HEK293 (cell line): Measurements from ENCODE around the gene KCNE5.
"Not testable (repeated sequence)": the region's sequence is repeated elsewhere in the genome, so short reads cannot be mapped to it uniquely, and the experiment has no call there.

Experiments
- HOXA7 ChIP-seq: sonication (generic); formaldehyde crosslinking; IDR thresholded peaks from 2 replicates; pipeline ENCODE4 v1.8.1; 2022; ENCODE audit warnings: missing genetic modification reagents, borderline replicate concordance
- SCRT1 ChIP-seq: fragments of 450-650 bp; formaldehyde crosslinking; IDR thresholded peaks from 2 replicates; pipeline ENCODE4 v1.5.1; 2016; ENCODE audit warnings: missing biosample characterization, missing genetic modification characterization, borderline replicate concordance
- ZFP3 ChIP-seq: fragments of 450-650 bp; formaldehyde crosslinking; IDR thresholded peaks from 2 replicates; pipeline ENCODE4 v1.5.1; 2016; ENCODE audit warnings: low read depth, missing biosample characterization, missing genetic modification characterization
- ZFP37 ChIP-seq: fragments of 450-650 bp; formaldehyde crosslinking; IDR thresholded peaks from 2 replicates; pipeline ENCODE4 v1.5.1; 2016; ENCODE audit warnings: missing biosample characterization, missing genetic modification characterization
- ZNF394 ChIP-seq: fragments of 450-650 bp; formaldehyde crosslinking; IDR thresholded peaks from 2 replicates; pipeline ENCODE4 v1.5.1; 2016; ENCODE audit warnings: missing biosample characterization, missing genetic modification characterization, mild to moderate bottlenecking, moderate library complexity, borderline replicate concordance
- ZNF776 ChIP-seq: fragments of 450-650 bp; formaldehyde crosslinking; IDR thresholded peaks from 2 replicates; pipeline ENCODE4 v1.5.0; 2017; ENCODE audit warnings: missing biosample characterization, missing genetic modification characterization, borderline replicate concordance
- ZNF785 ChIP-seq: fragments of 450-650 bp; formaldehyde crosslinking; IDR thresholded peaks from 2 replicates; pipeline ENCODE4 v1.5.1; 2016; ENCODE audit warnings: missing biosample characterization, missing genetic modification characterization
- ZSCAN30 ChIP-seq: fragments of 450-650 bp; IDR thresholded peaks from 2 replicates; pipeline ENCODE4 v1.5.1; 2018; ENCODE audit warnings: missing biosample characterization, mild to moderate bottlenecking, missing genetic modification characterization, moderate library complexity
- TF ChIP-seq, protein P1 (sequence below): fragments of 450-650 bp; formaldehyde crosslinking; IDR thresholded peaks from 2 replicates; pipeline ENCODE4 v1.5.1; 2016; ENCODE audit warnings: missing biosample characterization, missing genetic modification characterization
- TF ChIP-seq, protein P2 (sequence below): fragments of 450-650 bp; IDR thresholded peaks from 2 replicates; pipeline ENCODE4 v1.5.1; 2018; ENCODE audit warnings: missing biosample characterization, missing genetic modification characterization

DNA sequence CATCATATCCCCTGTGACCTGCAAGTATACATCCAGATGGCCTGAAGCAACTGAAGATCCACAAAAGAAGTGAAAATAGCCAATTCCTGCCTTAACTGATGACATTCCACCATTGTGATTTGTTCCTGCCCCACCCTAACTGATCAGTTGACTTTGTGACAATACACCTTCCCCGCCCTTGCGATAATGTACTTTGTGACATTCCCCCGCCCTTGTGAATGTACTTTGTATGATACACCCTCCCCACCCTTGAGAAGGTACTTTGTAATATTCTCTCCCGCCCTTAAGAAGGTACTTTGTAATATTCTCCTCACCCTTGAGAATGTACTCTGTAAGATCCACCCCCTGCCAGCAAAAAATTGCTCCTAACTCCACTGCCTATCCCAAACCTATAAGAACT lies 48.9 kb downstream of the KCNE5 start:
- TF ChIP-seq ZFP37; ZNF776; SCRT1 (tag by site-specific recombination); ZNF785; ZSCAN30 (tag by site-specific recombination); ZNF394; ZFP3 (tag by site-specific recombination); HOXA7 (CRISPR knock-in tag): not testable (repeated sequence)
- TF ChIP-seq, protein P1, sequence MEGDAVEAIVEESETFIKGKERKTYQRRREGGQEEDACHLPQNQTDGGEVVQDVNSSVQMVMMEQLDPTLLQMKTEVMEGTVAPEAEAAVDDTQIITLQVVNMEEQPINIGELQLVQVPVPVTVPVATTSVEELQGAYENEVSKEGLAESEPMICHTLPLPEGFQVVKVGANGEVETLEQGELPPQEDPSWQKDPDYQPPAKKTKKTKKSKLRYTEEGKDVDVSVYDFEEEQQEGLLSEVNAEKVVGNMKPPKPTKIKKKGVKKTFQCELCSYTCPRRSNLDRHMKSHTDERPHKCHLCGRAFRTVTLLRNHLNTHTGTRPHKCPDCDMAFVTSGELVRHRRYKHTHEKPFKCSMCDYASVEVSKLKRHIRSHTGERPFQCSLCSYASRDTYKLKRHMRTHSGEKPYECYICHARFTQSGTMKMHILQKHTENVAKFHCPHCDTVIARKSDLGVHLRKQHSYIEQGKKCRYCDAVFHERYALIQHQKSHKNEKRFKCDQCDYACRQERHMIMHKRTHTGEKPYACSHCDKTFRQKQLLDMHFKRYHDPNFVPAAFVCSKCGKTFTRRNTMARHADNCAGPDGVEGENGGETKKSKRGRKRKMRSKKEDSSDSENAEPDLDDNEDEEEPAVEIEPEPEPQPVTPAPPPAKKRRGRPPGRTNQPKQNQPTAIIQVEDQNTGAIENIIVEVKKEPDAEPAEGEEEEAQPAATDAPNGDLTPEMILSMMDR (tag by site-specific recombination), result not testable (repeated sequence)
- TF ChIP-seq, protein P2, sequence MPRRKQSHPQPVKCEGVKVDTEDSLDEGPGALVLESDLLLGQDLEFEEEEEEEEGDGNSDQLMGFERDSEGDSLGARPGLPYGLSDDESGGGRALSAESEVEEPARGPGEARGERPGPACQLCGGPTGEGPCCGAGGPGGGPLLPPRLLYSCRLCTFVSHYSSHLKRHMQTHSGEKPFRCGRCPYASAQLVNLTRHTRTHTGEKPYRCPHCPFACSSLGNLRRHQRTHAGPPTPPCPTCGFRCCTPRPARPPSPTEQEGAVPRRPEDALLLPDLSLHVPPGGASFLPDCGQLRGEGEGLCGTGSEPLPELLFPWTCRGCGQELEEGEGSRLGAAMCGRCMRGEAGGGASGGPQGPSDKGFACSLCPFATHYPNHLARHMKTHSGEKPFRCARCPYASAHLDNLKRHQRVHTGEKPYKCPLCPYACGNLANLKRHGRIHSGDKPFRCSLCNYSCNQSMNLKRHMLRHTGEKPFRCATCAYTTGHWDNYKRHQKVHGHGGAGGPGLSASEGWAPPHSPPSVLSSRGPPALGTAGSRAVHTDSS (tag by site-specific recombination), result not testable (repeated sequence)
